OCI-LY7 (cell line): Measurements from ENCODE around the gene MGAT5B. TPM values are rescaled to one million over a fixed set of nuclear protein-coding genes. Genes with fewer than 3 reads are reported as not detected.

Experiments used
- BruUV-seq: library from RNA; stranded (reverse); fragments of 400-500 nt; replicated peaks from 2 replicates; lab custom pipeline; 2021; lab: Mats Ljungman, UMichigan
- CTCF ChIA-PET: fragments of 300-600 bp; sonication (Branson Sonifier 250); formaldehyde crosslinking; loops from one replicate; lab custom pipeline; 2022; ENCODE audit warnings: antibody characterized with exemption; ENCODE audit not compliant: unreplicated experiment; lab: Charles Lee
- POLR2A ChIA-PET: fragments of 300-600 bp; sonication (Branson Sonifier 250); formaldehyde crosslinking; loops from one replicate; lab custom pipeline; 2022; ENCODE audit warnings: antibody characterized with exemption; lab: Charles Lee
- DNase-seq: peaks from one replicate; pipeline ENCODE4 v3.0.0-alpha.2; 2015; ENCODE audit warnings: low spot score
- H2AFZ ChIP-seq: fragments of 200-600 bp; sonication (generic), shearing (Covaris generic); 2 replicates; pipeline ENCODE4 v1.6.1; 2014; ENCODE audit warnings: mild to moderate bottlenecking, antibody characterized with exemption, low read length, moderate library complexity
- H3K27ac ChIP-seq: fragments of 200-600 bp; sonication (generic); 2 replicates; pipeline ENCODE4 v1.5.1; 2014; ENCODE audit warnings: mixed run types, low read depth, mild to moderate bottlenecking, moderate library complexity, low read length, inconsistent platforms; ENCODE audit not compliant: poor library complexity, severe bottlenecking
- H3K36me3 ChIP-seq: fragments of 200-600 bp; sonication (generic); 2 replicates; pipeline ENCODE4 v1.6.1; 2014; ENCODE audit warnings: mild to moderate bottlenecking, antibody characterized with exemption, low read length, moderate library complexity, mixed read lengths; ENCODE audit not compliant: insufficient read depth
- H3K4me1 ChIP-seq: fragments of 200-600 bp; sonication (generic); 2 replicates; pipeline ENCODE4 v1.5.1; 2014; ENCODE audit warnings: mild to moderate bottlenecking, low read length; ENCODE audit not compliant: insufficient read depth, poor library complexity, severe bottlenecking
- H3K4me2 ChIP-seq: fragments of 200-600 bp; sonication (generic); 2 replicates; pipeline ENCODE4 v1.6.1; 2014; ENCODE audit warnings: mild to moderate bottlenecking, low read length
- H3K4me3 ChIP-seq: fragments of 200-600 bp; sonication (generic); 2 replicates; pipeline ENCODE4 v1.5.1; 2014; ENCODE audit warnings: mild to moderate bottlenecking, low read depth, low read length; ENCODE audit not compliant: poor library complexity, severe bottlenecking
- H3K79me2 ChIP-seq: fragments of 200-600 bp; sonication (generic); 2 replicates; pipeline ENCODE4 v1.6.1; 2016; ENCODE audit warnings: low read depth, mild to moderate bottlenecking, low read length, moderate library complexity, mixed read lengths; ENCODE audit not compliant: insufficient read depth
- H3K9me2 ChIP-seq: fragments of 200-600 bp; sonication (generic); 2 replicates; pipeline ENCODE4 v1.6.1; 2016; ENCODE audit warnings: mild to moderate bottlenecking, low read length, mixed read lengths; ENCODE audit not compliant: insufficient read depth
- H3K9me3 ChIP-seq: fragments of 200-600 bp; sonication (generic); 2 replicates; pipeline ENCODE4 v1.6.1; 2014; ENCODE audit warnings: mild to moderate bottlenecking, mixed run types, low read length, mixed read lengths
- H4K20me1 ChIP-seq: fragments of 200-600 bp; sonication (generic); 2 replicates; pipeline ENCODE4 v1.6.1; 2014; ENCODE audit warnings: mild to moderate bottlenecking, antibody characterized with exemption, low read length, moderate library complexity, mixed read lengths; ENCODE audit not compliant: insufficient read depth
- CTCF ChIP-seq: fragments of 200-600 bp; sonication (generic); conservative IDR thresholded peaks from 2 replicates; pipeline ENCODE4 v1.5.1; 2014; ENCODE audit warnings: mild to moderate bottlenecking, antibody characterized with exemption, low read length, moderate library complexity, mixed read lengths
- EZH2phosphoT487 ChIP-seq: fragments of 200-600 bp; sonication (generic); IDR thresholded peaks from 2 replicates; pipeline ENCODE4 v1.6.1; 2018; ENCODE audit warnings: low read depth, borderline replicate concordance, mild to moderate bottlenecking, mixed run types, antibody characterized with exemption, low read length, moderate library complexity, mixed read lengths
- intact Hi-C: fragments of 100-400 bp; cut with micrococcal nuclease; formaldehyde crosslinking; loops from one replicate; pipeline ENCODE4 v1.10.0; 2022; ENCODE audit not compliant: unreplicated experiment
- total RNA-seq, 2 experiments: library from RNA; depleted of rRNA in 1 of 2; stranded (reverse); fragments of >200 nt in 1 of 2; shearing (Covaris generic) in 1 of 2; gene quantifications; 2 replicates each; pipeline ENCODE4 v1.2.3, GENCODE V29; 2014 to 2022

Gene MGAT5B
- total RNA-seq, 2 experiments from 2014 or later, result 1.4 to 2.5 TPM

GRCh38 chr17:76938009-76938408 is 69.8 kb downstream of the MGAT5B start:
- no peak overlapping the region for H3K27ac ChIP-seq
- no peak overlapping the region for H2AFZ ChIP-seq
- no peaks in the 10 kb centered on the region for H3K4me1 ChIP-seq
- no peaks in the 10 kb centered on the region for H3K36me3 ChIP-seq
- no peak for TF ChIP-seq EZH2phosphoT487
- no peak overlapping the region for H3K4me3 ChIP-seq
- no TSS peak for BruUV-seq
- CTCF ChIA-PET, result no interaction called here
- H4K20me1 ChIP-seq, result no peaks in the 10 kb centered on the region
- POLR2A ChIA-PET, result no interaction called here
- DNase-seq, result no peak
- no peaks in the 10 kb centered on the region for H3K79me2 ChIP-seq
- no peaks in the 10 kb centered on the region for H3K9me2 ChIP-seq
- no peak overlapping the region for H3K4me2 ChIP-seq
- intact Hi-C loops, result no loop called here
- H3K9me3 ChIP-seq, result no peaks in the 10 kb centered on the region

GRCh38 chr17:76940295-76940694 is 72.1 kb downstream of the MGAT5B start:
- TF ChIP-seq CTCF (no peak), EZH2phosphoT487 (no peak)
- DNase-seq, result no peak
- ChIA-PET CTCF (no interaction called here), POLR2A (no interaction called here)
- Histone ChIP-seq H3K9me2 (no peaks in the 10 kb centered on the region), H3K4me1 (no peaks in the 10 kb centered on the region), H3K79me2 (no peaks in the 10 kb centered on the region), H3K36me3 (no peaks in the 10 kb centered on the region), H3K9me3 (no peaks in the 10 kb centered on the region), H3K27ac (no peak overlapping the region), H3K4me2 (no peak overlapping the region), H4K20me1 (no peaks in the 10 kb centered on the region), H3K4me3 (no peak overlapping the region), H2AFZ (no peak overlapping the region)
- intact Hi-C loops, result loop anchor here (2.0 kb wide), 1 partner anchor 123 kb away; no protein-coding TSS in a partner anchor
- no TSS peak for BruUV-seq

GRCh38 chr17:76940738-76941350 is 72.6 kb downstream of the MGAT5B start:
- Histone ChIP-seq H3K4me2 (no peak overlapping the region), H3K79me2 (no peaks in the 10 kb centered on the region), H3K9me3 (no peaks in the 10 kb centered on the region), H4K20me1 (no peaks in the 10 kb centered on the region), H3K9me2 (no peaks in the 10 kb centered on the region), H2AFZ (no peak overlapping the region), H3K36me3 (no peaks in the 10 kb centered on the region), H3K4me3 (no peak overlapping the region), H3K4me1 (no peaks in the 10 kb centered on the region), H3K27ac (no peak overlapping the region)
- ChIA-PET POLR2A (no interaction called here), CTCF (no interaction called here)
- peak; percentile 58 for DNase-seq
- intact Hi-C loops, result loop anchor here (2.0 kb wide), 1 partner anchor 124 kb away; no protein-coding TSS in a partner anchor
- peak; percentile 79 for TF ChIP-seq CTCF
- no peak for TF ChIP-seq EZH2phosphoT487
- BruUV-seq, result no TSS peak
